Lower lobe of right lung (tissue), 2 donors: Measurements from ENCODE around the gene PLCXD3. TPM values are rescaled to one million over a fixed set of nuclear protein-coding genes. Genes with fewer than 3 reads are reported as not detected.

Source experiments
- ATAC-seq, 2 donors: fragments of 200-7000 bp; cut with Tn5 transposase; one replicate each; pipeline ENCODE4 v1.9.1; 2020 to 2022; ENCODE audit warnings: mild to moderate bottlenecking in 2 of 2, moderate library complexity in 2 of 2
- DNase-seq: peaks from one replicate; pipeline ENCODE4 v3.0.0-alpha.2; 2020
- H3K27ac ChIP-seq: fragments of 200-600 bp; one replicate; pipeline ENCODE4 v1.8.0; 2022
- H3K27me3 ChIP-seq: fragments of 200-600 bp; one replicate; pipeline ENCODE4 v1.8.0; 2022; ENCODE audit warnings: low read depth
- H3K36me3 ChIP-seq: fragments of 200-600 bp; one replicate; pipeline ENCODE4 v1.8.0; 2022; ENCODE audit warnings: mild to moderate bottlenecking
- H3K4me1 ChIP-seq: fragments of 200-600 bp; one replicate; pipeline ENCODE4 v1.8.0; 2022
- H3K4me3 ChIP-seq: fragments of 200-600 bp; one replicate; pipeline ENCODE4 v1.8.0; 2022; ENCODE audit warnings: mild to moderate bottlenecking
- H3K9me3 ChIP-seq: fragments of 200-600 bp; one replicate; pipeline ENCODE4 v1.8.0; 2022
- CTCF ChIP-seq: fragments of 200-600 bp; IDR thresholded peaks from one replicate; pipeline ENCODE4 v1.8.0; 2022; ENCODE audit warnings: antibody characterized with exemption, mild to moderate bottlenecking
- intact Hi-C: fragments of 100-400 bp; cut with DNase I; formaldehyde crosslinking; loops from one replicate; pipeline ENCODE4 v1.11.0; 2022
- total RNA-seq: library from RNA; stranded (reverse); fragmentation: NEBNext Ultra II Directional; extraction: Animal tissue kit (Norgen Biotek cat#: 25700); gene quantifications from one replicate; pipeline ENCODE4 v1.2.1, GENCODE V29; 2021
- donor health status: DM: no; HTN: yes; CAD: no; lungs with severe emphysema.

Gene PLCXD3
- total RNA-seq, 1 donor from 2014 or later: 2.8 TPM

- intact Hi-C loops: no loop called here
Measured at GRCh38 chr5:41365369-41365768, 145.0 kb downstream of the PLCXD3 start.

GRCh38 chr5:41364346-41364745 is 146.1 kb downstream of the PLCXD3 start:
- Histone ChIP-seq H3K9me3 (no peaks in the 10 kb centered on the region), H3K4me1 (no peaks in the 10 kb centered on the region), H3K27me3 (no peaks in the 10 kb centered on the region), H3K36me3 (no peaks in the 10 kb centered on the region), H3K4me3 (no peak overlapping the region), H3K27ac (no peak overlapping the region)
- no peak for TF ChIP-seq CTCF
- DNase-seq: no peak
- intact Hi-C loops: no loop called here
- no peak for ATAC-seq

More at GRCh38 chr5:41365369-41365768, 145.0 kb downstream of the PLCXD3 start:
- Histone ChIP-seq H3K9me3 (no peaks in the 10 kb centered on the region), H3K27me3 (no peaks in the 10 kb centered on the region), H3K4me1 (no peaks in the 10 kb centered on the region), H3K27ac (no peak overlapping the region), H3K4me3 (no peak overlapping the region), H3K36me3 (no peaks in the 10 kb centered on the region)
- DNase-seq (no peak), ATAC-seq (no peak)
- no peak for TF ChIP-seq CTCF

- H3K9me3 ChIP-seq: no peaks in the 10 kb centered on the region
- H3K27ac ChIP-seq: no peak overlapping the region
- no peaks in the 10 kb centered on the region for H3K4me1 ChIP-seq
- no peaks in the 10 kb centered on the region for H3K36me3 ChIP-seq
- no peak for DNase-seq
- TF ChIP-seq CTCF: no peak
- ATAC-seq: no peak
- intact Hi-C loops: no loop called here
- H3K27me3 ChIP-seq: no peaks in the 10 kb centered on the region
- no peak overlapping the region for H3K4me3 ChIP-seq
Measured at GRCh38 chr5:41363343-41363986, 146.9 kb downstream of the PLCXD3 start.

GRCh38 chr5:41356786-41357185 is 153.6 kb downstream of the PLCXD3 start:
- TF ChIP-seq CTCF: no peak
- no peak overlapping the region for H3K27ac ChIP-seq
- H3K4me3 ChIP-seq: no peak overlapping the region
- H3K27me3 ChIP-seq: no peaks in the 10 kb centered on the region
- no peak for ATAC-seq
- no peak for DNase-seq
- H3K36me3 ChIP-seq: no peaks in the 10 kb centered on the region
- intact Hi-C loops: no loop called here
- no peaks in the 10 kb centered on the region for H3K9me3 ChIP-seq
- H3K4me1 ChIP-seq: no peaks in the 10 kb centered on the region

GRCh38 chr5:41349846-41350245 is 160.6 kb downstream of the PLCXD3 start:
- intact Hi-C loops: no loop called here
- H3K27me3 ChIP-seq: no peaks in the 10 kb centered on the region
- H3K9me3 ChIP-seq: no peaks in the 10 kb centered on the region
- no peaks in the 10 kb centered on the region for H3K36me3 ChIP-seq
- no peak overlapping the region for H3K27ac ChIP-seq
- H3K4me3 ChIP-seq: no peak overlapping the region
- no peaks in the 10 kb centered on the region for H3K4me1 ChIP-seq
- no peak for DNase-seq
- no peak for ATAC-seq
- TF ChIP-seq CTCF: no peak
